Skeletal muscle cell (primary cell): ENCODE data around the gene AURKAIP1.

Experiments
- DNase-seq: peaks from one replicate; pipeline ENCODE4 v3.0.0-alpha.2; 2010; ENCODE audit warnings: low read depth
- H3K4me3 ChIP-seq: 2 replicates; pipeline ENCODE4 v1.5.1; 2011; ENCODE audit warnings: low read depth, mild to moderate bottlenecking, control low read depth, low read length, moderate library complexity

AURKAIP1 gene

DNA sequence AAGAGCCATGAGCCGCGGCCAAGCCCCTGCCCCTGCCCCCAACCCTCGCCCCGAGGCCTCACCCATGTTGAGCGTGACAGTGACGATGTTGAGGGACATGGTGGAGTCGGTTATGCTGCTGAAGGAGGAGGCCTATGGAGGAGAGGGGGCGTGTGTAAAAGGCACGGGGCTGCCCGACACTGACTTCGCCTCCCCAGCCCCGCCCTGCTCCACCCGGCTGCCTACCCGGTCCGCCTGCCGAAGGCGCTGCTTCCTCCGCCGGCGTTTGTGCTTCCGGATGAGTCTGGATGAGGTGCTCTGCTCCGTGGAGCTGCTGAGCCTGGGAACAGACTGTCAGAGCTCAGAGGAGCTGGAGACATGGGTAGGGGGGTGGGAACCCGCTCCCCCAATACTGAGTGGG, 34.8 kb downstream of the AURKAIP1 start:
- H3K4me3 ChIP-seq, result no peak overlapping the region
- no peak for DNase-seq

- H3K4me3 ChIP-seq, result no peak overlapping the region
- no peak for DNase-seq
These were observed 36.7 kb downstream of the AURKAIP1 start for GRCh38 chr1:1338278-1338677.

DNA sequence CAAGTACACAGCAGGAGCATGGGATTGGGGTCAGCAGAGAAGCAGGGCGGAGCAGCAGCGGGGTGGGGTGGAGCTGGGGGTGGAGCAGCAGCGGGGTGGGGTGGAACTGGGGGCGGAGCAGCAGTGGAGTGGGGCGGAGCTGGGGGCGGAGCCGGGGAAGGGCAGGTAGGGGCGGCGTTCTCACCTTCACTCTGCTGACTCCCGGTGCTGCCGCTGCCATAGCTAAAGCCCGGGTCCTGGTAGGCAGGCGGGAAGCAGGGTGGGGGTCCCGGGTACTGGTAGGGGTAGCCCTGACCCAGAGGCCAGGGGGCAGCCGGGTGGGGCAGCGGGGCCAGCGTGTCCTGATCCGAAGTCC, 37.2 kb downstream of the AURKAIP1 start:
- no peak for DNase-seq
- no peak overlapping the region for H3K4me3 ChIP-seq

DNA sequence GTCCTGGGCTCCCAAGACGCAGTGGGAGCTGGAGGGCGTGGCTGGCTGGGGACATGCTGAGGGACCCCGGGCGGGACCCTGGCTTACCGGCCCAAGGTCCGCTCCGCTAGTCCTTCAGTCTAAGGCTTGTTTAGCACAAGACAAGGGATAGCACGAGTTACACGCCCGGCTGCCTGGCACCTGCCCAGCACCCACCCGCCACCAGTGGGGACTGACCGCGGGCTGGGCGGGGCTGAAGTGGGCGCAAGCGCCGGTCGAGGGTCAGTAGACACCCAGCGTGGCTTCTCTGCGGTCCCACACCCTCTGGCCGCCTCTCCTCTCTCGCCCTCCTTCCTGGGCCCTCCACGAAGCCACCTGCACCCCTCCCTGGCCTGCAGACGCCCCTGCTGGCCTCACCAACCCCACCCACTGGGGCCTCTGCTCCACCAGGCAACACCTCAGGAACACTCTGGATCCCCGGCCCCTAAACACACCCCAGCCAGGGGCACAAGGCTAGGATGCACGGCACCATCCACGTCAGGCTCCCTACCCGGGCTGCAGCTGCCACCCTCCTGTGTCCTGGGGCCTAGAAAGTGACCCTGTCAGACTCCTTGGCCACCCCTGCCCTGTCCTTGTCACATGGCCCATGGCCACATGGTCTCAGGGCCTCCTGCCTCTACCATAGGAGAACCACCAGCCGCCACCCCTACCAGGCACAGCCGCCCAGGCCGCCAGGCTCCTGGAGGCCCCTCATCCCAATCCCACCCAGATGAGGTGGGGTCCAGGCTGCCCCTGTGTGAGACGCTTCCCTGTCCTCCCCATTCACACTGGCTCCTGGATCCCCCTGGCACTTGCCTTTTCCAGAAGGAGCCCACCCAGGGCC, 37.8 kb downstream of the AURKAIP1 start:
- no peak for DNase-seq
- no peak overlapping the region for H3K4me3 ChIP-seq

DNA sequence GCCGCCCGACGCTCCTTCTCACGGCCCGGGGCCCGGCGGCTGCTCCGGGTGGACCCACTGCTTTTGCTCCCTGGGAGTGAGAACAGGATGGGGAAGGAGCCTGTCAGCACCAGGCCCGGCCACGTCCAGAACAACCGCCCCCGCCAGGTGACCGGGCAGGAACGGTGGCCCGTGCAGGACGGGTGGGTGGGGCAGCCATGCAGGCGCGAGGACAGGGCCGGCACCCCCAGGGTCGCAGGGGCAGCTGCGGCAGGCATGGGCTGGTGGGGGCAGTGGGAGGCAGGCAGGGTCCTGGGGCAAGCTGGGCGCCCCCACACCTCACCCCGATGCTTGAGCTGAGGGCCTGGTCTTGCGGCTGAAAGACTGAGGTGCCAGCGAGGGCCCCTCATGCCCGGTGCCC, 38.6 kb downstream of the AURKAIP1 start:
- no peak overlapping the region for H3K4me3 ChIP-seq
- DNase-seq, result no peak

GRCh38 chr1:1335792-1336248, 39.2 kb downstream of the AURKAIP1 start:
- no peak for DNase-seq
- H3K4me3 ChIP-seq, result no peak overlapping the region

DNA sequence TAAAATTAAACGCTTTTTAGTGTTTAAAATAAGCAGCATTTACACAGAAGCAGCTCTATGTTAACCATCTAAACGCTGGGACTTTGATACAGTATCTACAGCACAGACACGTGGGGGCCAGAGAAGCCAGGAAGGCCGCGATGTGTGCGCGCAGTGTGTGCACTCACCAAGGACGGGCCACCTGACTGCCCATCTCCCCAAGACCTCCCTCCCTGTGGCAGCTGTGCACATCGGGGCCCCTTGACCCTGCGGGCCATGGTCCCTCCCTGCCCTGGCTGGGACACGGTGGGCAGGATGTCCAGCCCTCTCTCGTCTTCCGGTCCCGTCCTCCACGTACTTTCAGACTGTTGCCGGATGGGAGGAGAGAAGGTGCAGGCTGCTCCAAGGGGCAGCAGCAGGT, 39.7 kb downstream of the AURKAIP1 start:
- no peak for DNase-seq
- H3K4me3 ChIP-seq, result no peak overlapping the region

DNA sequence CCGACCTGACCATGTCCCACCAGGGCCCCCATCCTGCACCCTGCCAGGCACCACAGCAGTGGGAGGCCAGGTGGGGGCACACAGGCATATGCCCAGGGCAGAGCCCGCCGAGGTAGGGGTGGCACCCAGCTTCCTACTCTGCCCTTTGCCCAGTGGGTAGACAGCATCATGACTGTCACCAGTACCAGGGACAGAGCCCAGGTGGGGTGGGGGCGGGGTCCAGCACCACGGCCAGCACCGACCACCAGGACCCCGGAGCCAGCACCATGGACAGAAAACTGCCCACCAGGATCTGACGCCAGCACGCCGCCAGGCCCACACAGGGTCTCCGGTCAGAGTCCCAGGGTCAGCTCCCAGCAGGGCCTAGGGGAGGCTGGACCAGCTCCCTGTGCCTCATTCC, 40.2 kb downstream of the AURKAIP1 start:
- H3K4me3 ChIP-seq, result no peak overlapping the region
- no peak for DNase-seq

GRCh38 chr1:1333551-1334241, 41.3 kb downstream of the AURKAIP1 start:
- no peak for DNase-seq
- no peak overlapping the region for H3K4me3 ChIP-seq

DNA sequence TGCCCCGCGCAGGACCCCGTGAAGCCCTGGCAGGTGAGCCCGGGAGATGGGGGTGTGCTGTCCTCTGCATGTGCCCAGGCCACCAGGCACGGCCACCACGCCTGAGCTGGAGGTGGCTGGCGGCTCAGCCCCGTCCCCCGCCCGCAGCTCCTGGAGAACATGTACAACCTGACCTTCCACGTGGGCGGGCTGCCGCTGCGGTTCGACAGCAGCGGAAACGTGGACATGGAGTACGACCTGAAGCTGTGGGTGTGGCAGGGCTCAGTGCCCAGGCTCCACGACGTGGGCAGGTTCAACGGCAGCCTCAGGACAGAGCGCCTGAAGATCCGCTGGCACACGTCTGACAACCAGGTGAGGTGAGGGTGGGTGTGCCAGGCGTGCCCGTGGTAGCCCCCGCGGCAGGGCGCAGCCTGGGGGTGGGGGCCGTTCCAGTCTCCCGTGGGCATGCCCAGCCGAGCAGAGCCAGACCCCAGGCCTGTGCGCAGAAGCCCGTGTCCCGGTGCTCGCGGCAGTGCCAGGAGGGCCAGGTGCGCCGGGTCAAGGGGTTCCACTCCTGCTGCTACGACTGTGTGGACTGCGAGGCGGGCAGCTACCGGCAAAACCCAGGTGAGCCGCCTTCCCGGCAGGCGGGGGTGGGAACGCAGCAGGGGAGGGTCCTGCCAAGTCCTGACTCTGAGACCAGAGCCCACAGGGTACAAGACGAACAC, 42.1 kb downstream of the AURKAIP1 start:
- H3K4me3 ChIP-seq, result no peak overlapping the region
- DNase-seq, result no peak

DNA sequence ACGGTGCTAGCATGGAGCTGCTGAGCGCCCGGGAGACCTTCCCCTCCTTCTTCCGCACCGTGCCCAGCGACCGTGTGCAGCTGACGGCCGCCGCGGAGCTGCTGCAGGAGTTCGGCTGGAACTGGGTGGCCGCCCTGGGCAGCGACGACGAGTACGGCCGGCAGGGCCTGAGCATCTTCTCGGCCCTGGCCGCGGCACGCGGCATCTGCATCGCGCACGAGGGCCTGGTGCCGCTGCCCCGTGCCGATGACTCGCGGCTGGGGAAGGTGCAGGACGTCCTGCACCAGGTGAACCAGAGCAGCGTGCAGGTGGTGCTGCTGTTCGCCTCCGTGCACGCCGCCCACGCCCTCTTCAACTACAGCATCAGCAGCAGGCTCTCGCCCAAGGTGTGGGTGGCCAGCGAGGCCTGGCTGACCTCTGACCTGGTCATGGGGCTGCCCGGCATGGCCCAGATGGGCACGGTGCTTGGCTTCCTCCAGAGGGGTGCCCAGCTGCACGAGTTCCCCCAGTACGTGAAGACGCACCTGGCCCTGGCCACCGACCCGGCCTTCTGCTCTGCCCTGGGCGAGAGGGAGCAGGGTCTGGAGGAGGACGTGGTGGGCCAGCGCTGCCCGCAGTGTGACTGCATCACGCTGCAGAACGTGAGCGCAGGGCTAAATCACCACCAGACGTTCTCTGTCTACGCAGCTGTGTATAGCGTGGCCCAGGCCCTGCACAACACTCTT, 42.8 kb downstream of the AURKAIP1 start:
- no peak overlapping the region for H3K4me3 ChIP-seq
- DNase-seq, result no peak

- DNase-seq, result no peak
- no peak within 1 kb of the TSS for H3K4me3 ChIP-seq
These were observed 43.7 kb downstream of the AURKAIP1 start, which contains the start of gene TAS1R3 for GRCh38 chr1:1331068-1331965. TAS1R3 (plus strand) TSS chr1:1331280; CDS start chr1:1331346, 66 bp downstream.

GRCh38 chr1:1330366-1331067, 44.5 kb downstream of the AURKAIP1 start:
- DNase-seq, result no peak
- no peak overlapping the region for H3K4me3 ChIP-seq

GRCh38 chr1:1329304-1330210, 45.5 kb downstream of the AURKAIP1 start:
- no peak overlapping the region for H3K4me3 ChIP-seq
- no peak for DNase-seq

GRCh38 chr1:1328254-1328653, 46.8 kb downstream of the AURKAIP1 start:
- DNase-seq, result no peak
- no peak overlapping the region for H3K4me3 ChIP-seq

DNA sequence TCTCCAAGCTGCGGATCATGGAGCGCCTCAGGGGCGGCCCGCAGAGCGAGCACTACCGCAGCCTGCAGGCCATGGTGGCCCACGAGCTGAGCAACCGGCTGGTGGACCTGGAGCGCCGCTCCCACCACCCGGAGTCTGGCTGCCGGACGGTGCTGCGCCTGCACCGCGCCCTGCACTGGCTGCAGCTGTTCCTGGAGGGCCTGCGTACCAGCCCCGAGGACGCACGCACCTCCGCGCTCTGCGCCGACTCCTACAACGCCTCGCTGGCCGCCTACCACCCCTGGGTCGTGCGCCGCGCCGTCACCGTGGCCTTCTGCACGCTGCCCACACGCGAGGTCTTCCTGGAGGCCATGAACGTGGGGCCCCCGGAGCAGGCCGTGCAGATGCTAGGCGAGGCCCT, 47.7 kb downstream of the AURKAIP1 start:
- no peak overlapping the region for H3K4me3 ChIP-seq
- no peak for DNase-seq

GRCh38 chr1:1326075-1326605, 48.9 kb downstream of the AURKAIP1 start:
- no peak overlapping the region for H3K4me3 ChIP-seq
- no peak for DNase-seq
